ENCODE data around the gene IL1RAPL2.

DNA sequence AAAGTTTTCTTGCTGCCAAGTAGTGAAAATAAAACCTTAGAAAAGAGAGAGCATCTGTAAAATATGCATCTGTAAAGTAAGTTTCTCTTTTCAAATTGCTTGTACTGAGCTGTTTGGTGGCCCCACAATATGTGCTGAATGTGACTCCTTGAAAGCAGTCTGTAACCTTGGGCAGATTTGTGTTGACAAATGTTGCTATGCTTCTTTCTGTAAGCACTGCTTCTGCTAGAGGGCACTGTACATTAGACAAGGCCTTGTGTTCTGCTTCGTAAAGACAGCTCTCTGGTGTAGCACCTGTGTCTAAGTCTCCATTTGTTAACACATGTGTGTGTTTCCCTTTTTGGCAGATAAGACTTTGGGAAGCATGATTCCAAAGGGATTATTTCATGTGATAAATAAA is 1199.7 kb downstream of the IL1RAPL2 start:
- no peak for TF ChIP-seq POLR2A (IDR thresholded peaks at IDR 0.05)
- TF ChIP-seq, protein P1, sequence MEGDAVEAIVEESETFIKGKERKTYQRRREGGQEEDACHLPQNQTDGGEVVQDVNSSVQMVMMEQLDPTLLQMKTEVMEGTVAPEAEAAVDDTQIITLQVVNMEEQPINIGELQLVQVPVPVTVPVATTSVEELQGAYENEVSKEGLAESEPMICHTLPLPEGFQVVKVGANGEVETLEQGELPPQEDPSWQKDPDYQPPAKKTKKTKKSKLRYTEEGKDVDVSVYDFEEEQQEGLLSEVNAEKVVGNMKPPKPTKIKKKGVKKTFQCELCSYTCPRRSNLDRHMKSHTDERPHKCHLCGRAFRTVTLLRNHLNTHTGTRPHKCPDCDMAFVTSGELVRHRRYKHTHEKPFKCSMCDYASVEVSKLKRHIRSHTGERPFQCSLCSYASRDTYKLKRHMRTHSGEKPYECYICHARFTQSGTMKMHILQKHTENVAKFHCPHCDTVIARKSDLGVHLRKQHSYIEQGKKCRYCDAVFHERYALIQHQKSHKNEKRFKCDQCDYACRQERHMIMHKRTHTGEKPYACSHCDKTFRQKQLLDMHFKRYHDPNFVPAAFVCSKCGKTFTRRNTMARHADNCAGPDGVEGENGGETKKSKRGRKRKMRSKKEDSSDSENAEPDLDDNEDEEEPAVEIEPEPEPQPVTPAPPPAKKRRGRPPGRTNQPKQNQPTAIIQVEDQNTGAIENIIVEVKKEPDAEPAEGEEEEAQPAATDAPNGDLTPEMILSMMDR (IDR thresholded peaks at IDR 0.05) = no peak

Data from thyroid gland (tissue), 4 donors.